H1 (cell line): ENCODE measurements around the gene ETS1. TPM values are rescaled to one million over a fixed set of nuclear protein-coding genes. Genes with fewer than 3 reads are reported as not detected.

ENCODE experiments used
- ASH2L ChIP-seq: fragments of 200-600, 300-600 bp; sonication (generic); IDR thresholded peaks from one replicate; pipeline ENCODE4 v1.7.1; 2017; ENCODE audit warnings: low read length
- BACH1 ChIP-seq: IDR thresholded peaks from 2 replicates; pipeline ENCODE4 v1.6.1; 2012; ENCODE audit warnings: low read length, improper control_type of control experiment
- CHD7 ChIP-seq: fragments of 300-600 bp; sonication (generic); IDR thresholded peaks from 2 replicates; pipeline ENCODE4 v1.7.1; 2012; ENCODE audit warnings: low read length, moderate library complexity, mild to moderate bottlenecking, inconsistent platforms; ENCODE audit not compliant: insufficient replicate concordance
- E2F6 ChIP-seq: IDR thresholded peaks from 2 replicates; pipeline ENCODE4 v1.6.1; 2012; ENCODE audit warnings: inconsistent platforms
- EGR1 ChIP-seq: IDR thresholded peaks from 2 replicates; pipeline ENCODE4 v1.6.1; 2011; ENCODE audit warnings: low read depth, low read length, borderline replicate concordance
- JUN ChIP-seq: IDR thresholded peaks from 2 replicates; pipeline ENCODE4 v1.6.1; 2011; ENCODE audit warnings: low read depth, mild to moderate bottlenecking, improper control_type of control experiment, low read length
- NRF1 ChIP-seq: IDR thresholded peaks from 2 replicates; pipeline ENCODE4 v1.6.1; 2011; ENCODE audit warnings: mild to moderate bottlenecking, low read depth, low read length, improper control_type of control experiment
- POLR2AphosphoS5 ChIP-seq: IDR thresholded peaks from 2 replicates; pipeline ENCODE4 v1.6.1; 2011; ENCODE audit warnings: low read depth, low read length
- SP2 ChIP-seq: IDR thresholded peaks from 2 replicates; pipeline ENCODE4 v1.6.1; 2012; ENCODE audit warnings: mild to moderate bottlenecking, low read length, inconsistent platforms
- TEAD4 ChIP-seq: IDR thresholded peaks from 2 replicates; pipeline ENCODE4 v1.6.1; 2012; ENCODE audit warnings: low read depth, low read length, inconsistent platforms, mixed read lengths
- polyA plus RNA-seq, 7 experiments: library from polyadenylated mRNA; depleted of rRNA in 3 of 7; stranded (reverse) in 5 of 7; unstranded in 2 of 7; fragments of >200 nt in 5 of 7; fragments of 200-250 nt in 2 of 7; gene quantifications; 1 replicate in 5 of 7; 2 replicates in 1 of 7; 4 replicates in 1 of 7; pipeline versions ENCODE4 v1.2.1 to v1.2.3, GENCODE V29; 2011 to 2013; ENCODE audit warnings: missing spikeins in 2 of 7, mixed read lengths in 2 of 7
- total RNA-seq: library from RNA; stranded (reverse); fragmentation: NEBNext Ultra II Directional; extraction: Animal tissue kit (Norgen Biotek cat#: 25700); gene quantifications from 2 replicates; pipeline ENCODE4 v1.2.1, GENCODE V29; 2021

The ETS1 gene
- total and polyA plus RNA-seq, 2 of the 8 experiments (the other 6 are each of a cell fraction or from before 2014, with no cell fraction given) = 10.0 to 35.3 TPM

GRCh38 chr11:128610721-128611617 is 23.6 kb upstream of the ETS1 start (continued):
- no peak for TF ChIP-seq CHD7
- TF ChIP-seq EGR1 = no peak
- no peak for TF ChIP-seq NRF1
- TF ChIP-seq TEAD4 = no peak
- no peak for TF ChIP-seq E2F6
- no peak for TF ChIP-seq SP2
- TF ChIP-seq JUN = no peak
- TF ChIP-seq ASH2L = no peak
- TF ChIP-seq POLR2AphosphoS5 = no peak
- TF ChIP-seq BACH1 = no peak
